Mammary epithelial cell (primary cell): ENCODE measurements around the gene KLK10.

ENCODE experiments used
- EZH2 ChIP-seq: IDR thresholded peaks from 2 replicates; pipeline ENCODE4 v1.6.1; 2012; ENCODE audit warnings: low read length, inconsistent platforms, borderline replicate concordance
- TF ChIP-seq, protein P1 (sequence below), 2 donors: IDR thresholded peaks in 1 of 2; conservative IDR thresholded peaks in 1 of 2; 2 replicates each; pipeline ENCODE4 v1.5.1; 2011 to 2012; ENCODE audit warnings: inconsistent platforms in 2 of 2, low read length in 2 of 2, mild to moderate bottlenecking in 2 of 2, control low read depth in 1 of 2, low read depth in 1 of 2; ENCODE audit not compliant: insufficient read depth in 1 of 2; ENCODE audit errors: extremely low read depth in 1 of 2

DNA sequence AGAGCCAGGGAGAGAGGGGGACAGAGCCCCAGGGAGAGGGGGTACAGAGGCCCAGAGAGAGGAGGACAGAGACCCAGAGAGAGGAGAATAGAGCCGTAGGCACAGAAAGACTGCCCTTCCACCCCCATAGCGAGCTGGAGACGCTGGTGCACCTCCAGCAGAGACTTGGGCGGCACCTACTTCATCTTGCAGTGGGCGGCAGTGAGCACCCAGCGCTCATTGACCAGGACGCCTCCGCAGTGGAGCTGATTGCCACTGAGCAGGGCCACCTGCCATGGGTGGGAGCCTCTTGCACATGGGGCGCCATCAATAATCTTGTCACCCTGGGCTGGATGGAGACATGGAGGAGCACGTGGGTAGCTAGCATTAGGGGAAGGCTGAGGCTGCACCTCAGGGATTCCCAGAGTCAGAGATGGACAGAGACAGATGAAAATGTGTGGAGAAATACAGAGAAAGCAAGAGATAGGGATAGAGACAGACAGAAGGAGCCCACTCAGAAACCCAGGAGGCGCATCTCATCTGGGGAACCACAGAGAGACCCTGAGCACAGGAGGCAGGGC, 37.8 kb downstream of the KLK10 start:
- TF ChIP-seq, protein P1, sequence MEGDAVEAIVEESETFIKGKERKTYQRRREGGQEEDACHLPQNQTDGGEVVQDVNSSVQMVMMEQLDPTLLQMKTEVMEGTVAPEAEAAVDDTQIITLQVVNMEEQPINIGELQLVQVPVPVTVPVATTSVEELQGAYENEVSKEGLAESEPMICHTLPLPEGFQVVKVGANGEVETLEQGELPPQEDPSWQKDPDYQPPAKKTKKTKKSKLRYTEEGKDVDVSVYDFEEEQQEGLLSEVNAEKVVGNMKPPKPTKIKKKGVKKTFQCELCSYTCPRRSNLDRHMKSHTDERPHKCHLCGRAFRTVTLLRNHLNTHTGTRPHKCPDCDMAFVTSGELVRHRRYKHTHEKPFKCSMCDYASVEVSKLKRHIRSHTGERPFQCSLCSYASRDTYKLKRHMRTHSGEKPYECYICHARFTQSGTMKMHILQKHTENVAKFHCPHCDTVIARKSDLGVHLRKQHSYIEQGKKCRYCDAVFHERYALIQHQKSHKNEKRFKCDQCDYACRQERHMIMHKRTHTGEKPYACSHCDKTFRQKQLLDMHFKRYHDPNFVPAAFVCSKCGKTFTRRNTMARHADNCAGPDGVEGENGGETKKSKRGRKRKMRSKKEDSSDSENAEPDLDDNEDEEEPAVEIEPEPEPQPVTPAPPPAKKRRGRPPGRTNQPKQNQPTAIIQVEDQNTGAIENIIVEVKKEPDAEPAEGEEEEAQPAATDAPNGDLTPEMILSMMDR (conservative IDR thresholded peaks at IDR 0.05 in 1 of 2, IDR thresholded peaks at IDR 0.05 in 1 of 2; ENCODE audit: extremely low read depth in 1 of 2, insufficient read depth in 1 of 2, low read depth in 1 of 2, low read length in 2 of 2): no peak
- no peak for TF ChIP-seq EZH2
